HG02938 (cell line): ENCODE measurements around the gene CNGA1.

Source experiments
- ATAC-seq: cut with Tn5 transposase; IDR thresholded peaks from one replicate; pipeline ENCODE4 v1.9.1; 2021; ENCODE audit warnings: mild to moderate bottlenecking, moderate library complexity; ENCODE audit not compliant: unreplicated experiment

Gene CNGA1

DNA sequence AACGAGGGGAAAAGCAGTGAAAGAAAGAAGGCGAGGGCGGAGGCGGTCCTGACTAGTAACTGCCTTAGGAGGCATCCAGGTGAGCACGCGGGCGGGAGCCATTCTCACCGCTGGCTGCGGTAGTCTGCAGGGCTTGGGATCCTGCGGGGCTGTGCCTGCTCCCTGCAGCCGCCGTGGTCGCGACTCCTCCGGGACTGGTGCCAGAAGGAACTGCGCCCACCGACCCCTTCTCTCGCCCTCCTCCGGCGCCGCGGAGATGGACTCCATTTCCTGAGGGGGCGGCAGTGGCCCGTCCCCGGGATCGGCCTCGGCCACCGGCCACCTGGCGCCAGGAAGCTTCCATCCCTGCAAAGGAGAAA is 102.6 kb downstream of the CNGA1 start:
- peak; percentile 14 for ATAC-seq

DNA sequence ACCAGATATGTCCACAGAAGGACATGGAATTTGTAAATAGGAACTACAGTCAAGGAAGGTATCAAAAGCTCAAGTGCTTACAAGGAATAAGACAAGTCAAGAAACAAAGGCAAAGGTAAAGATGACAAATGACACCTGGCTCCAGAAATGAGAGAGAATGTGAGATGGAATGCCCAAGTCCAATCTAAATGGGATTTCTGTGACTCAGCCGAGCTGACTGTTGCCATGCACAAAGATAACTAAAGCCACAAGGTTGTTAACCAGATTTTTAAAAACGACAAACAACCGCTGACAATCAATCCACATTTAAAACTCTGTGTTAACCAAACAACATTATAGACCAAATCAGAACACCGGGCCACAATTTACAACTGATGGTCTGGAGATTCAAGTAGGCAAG is 103.2 kb downstream of the CNGA1 start:
- ATAC-seq = no peak

DNA sequence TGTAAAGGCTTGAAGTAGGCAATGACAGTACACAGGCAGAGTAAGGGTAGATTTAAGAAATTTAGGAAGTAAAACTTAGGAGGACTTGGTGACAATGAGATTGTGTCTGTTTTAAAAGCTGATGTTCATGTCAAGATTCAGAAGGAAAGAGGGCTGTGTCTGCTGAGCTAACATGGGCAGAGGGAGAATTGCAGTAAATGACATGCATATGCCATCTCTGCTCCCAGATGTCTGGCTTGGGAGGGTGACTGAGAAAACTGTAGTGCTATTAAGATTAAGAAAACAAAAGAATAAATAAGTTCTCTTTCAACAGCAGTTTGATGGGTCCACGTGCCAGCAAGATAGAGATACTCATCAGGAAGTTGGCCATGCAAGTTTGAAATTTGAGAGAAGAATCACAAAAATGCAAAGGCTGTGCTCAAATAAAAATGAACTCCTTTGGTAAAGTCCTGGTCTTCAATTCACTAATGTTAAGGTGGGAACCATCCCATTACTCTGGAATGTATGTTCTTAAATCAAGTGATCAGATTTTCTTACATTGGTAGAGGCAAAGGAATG is 109.3 kb downstream of the CNGA1 start:
- ATAC-seq = no peak

DNA sequence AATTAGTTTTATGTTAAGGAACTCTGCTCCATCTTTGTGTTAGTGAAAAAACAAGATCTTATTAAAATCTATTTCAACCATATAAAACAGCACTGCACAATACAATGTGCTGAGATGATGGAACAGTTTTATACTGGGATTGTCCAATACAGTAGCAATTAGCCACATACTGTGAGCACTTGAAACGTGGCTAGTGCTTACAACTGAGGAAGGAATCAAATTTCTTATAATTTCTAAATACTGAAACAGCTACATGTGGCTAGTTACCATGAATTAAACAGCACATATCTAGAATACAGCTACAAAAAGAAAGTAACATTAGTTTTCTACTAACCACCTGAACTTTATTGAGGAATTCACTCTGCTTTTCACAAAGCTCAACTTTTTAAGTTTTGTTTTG is 116.8 kb downstream of the CNGA1 start:
- ATAC-seq = no peak

DNA sequence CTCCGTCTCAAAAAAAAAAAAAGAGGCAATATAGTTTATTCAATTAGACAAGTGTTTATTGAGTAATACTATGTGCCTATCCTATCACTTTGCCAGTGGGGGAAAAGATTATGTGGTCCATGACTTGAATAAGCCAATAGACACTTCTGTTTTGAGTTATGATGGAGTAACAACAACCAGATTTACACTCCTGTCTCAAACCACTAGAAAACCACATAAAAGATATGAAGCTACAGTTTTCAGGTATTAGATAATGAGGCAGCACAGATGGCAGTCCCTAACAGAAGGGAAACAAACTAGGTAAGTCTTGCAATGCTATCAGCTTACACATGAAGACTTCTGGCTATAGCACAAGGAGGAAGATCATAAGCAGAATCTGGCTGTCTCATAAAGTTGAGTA is 124.6 kb downstream of the CNGA1 start:
- ATAC-seq = no peak
